GM12874 (cell line): ENCODE measurements around the gene MAPRE3.

Source experiments
- CTCF ChIP-seq: IDR thresholded peaks from 2 replicates; pipeline ENCODE4 v1.5.1; 2011; ENCODE audit warnings: low read depth, mild to moderate bottlenecking, control low read depth, low read length, moderate library complexity; ENCODE audit not compliant: insufficient read depth

The MAPRE3 gene

GRCh38 chr2:26970928-26971627 lies 641 bp downstream of the MAPRE3 start:
- no peak for TF ChIP-seq CTCF

DNA sequence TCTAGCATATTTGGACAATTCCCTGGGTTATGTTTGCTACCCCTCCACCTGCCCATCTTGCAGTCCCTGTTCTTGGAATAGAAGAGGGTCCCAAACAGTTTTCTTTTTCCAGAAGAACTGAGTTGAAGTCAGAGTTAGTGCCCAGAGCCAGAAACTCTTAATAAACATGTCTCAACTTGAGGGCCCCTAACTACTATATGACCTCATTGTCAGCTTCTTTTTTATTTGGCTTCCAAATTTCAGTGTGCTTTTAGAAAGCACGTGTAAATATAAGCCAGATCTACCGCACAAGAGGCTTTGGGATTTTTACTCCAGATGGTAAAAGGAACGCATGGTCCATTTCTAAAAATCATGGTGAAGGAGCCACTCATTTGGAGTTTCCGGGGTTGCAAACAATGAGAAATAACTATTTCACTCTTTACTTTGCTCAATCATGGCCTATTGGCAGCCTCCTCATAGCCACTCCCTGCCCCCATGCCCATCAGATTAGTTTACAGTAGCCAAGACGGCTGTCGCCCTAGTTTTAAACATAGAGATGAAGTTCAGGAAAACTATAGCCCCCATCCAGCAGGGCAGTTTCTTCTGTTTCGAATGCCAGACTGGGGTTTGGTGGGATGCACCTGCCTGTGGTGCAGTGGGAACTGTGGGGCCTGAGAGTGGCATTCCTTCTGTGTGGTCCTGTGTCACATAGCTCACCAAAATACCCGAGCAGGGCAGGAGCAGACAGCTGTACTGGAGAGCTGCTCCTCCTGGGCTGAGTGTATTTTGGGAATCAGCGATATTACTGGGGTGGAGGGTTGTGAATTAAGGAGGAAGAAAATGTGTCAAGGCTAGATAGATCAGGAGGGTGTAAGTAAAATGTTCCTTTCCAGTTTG lies 1.7 kb downstream of the MAPRE3 start:
- TF ChIP-seq CTCF = no peak

GRCh38 chr2:26974352-26974751 lies 3.9 kb downstream of the MAPRE3 start:
- no peak for TF ChIP-seq CTCF

DNA sequence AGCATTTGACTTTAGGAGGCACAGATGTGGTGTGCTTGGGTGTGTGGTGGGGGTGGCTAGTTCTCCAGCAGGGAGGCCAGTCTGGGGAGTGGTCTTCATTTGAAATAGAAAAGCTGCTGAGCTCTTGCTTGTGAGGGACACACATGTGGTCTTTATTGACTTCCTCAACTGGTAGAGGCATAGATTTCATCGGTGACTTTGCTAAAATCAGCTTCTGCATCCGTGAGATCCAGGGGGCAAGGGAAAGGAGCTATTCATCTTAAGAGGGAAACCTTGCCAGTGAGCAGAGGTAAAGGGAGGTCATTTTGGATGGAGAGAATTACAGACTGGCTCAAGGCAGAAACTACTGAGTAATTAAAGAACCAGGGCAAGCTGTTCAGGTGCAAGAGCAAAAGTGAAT lies 4.7 kb downstream of the MAPRE3 start:
- no peak for TF ChIP-seq CTCF

GRCh38 chr2:26975656-26976055 lies 5.2 kb downstream of the MAPRE3 start:
- TF ChIP-seq CTCF = no peak

- TF ChIP-seq CTCF = no peak
Observed at GRCh38 chr2:26976237-26976636, 5.8 kb downstream of the MAPRE3 start.

DNA sequence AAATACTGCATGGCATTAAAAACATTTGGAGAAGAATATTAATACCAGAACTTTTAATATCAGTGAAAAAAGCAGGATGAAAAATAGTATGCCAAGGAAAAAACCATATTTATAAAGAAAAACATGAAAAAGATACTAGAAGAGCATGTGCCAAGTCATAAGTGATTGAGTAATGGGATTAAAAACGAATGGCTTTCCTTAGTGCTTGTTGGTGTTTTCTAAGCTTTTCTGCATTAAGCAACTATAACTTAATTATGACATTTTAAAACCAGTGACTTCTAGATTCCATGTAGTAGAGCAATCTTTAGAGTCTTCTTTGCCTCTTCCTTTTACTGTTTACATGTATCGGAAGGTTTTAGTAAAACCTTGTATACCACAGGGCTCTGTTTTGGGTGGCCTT lies 6.6 kb downstream of the MAPRE3 start:
- TF ChIP-seq CTCF = no peak
